GM18520 (cell line): ENCODE measurements around the gene XXYLT1.
"Not testable (repeated sequence)": the region's sequence is repeated elsewhere in the genome, so short reads cannot be mapped to it uniquely, and the experiment has no call there.

Experiments used
- ATAC-seq: cut with Tn5 transposase; IDR thresholded peaks from one replicate; pipeline ENCODE4 v1.9.1; 2021; ENCODE audit not compliant: unreplicated experiment

XXYLT1 gene

GRCh38 chr3:195187609-195188425, 83.1 kb downstream of the XXYLT1 start:
- no peak for ATAC-seq

DNA sequence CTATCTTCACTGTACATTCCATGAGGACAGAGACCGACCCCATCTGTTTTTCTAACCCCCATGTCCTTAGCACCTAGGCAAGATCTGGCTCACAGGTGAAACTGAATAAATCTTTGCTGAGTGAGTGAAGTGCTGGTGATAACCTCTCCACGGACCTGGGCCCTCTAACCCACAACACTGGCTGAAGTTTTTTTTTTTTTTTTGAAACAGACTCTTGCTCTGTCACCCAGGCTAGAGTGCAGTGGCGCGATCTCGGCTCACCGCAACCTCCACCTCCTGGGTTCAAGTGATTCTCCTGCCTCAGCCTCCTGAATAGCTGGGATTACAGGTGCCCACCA, 84.3 kb downstream of the XXYLT1 start:
- ATAC-seq: not testable (repeated sequence)

DNA sequence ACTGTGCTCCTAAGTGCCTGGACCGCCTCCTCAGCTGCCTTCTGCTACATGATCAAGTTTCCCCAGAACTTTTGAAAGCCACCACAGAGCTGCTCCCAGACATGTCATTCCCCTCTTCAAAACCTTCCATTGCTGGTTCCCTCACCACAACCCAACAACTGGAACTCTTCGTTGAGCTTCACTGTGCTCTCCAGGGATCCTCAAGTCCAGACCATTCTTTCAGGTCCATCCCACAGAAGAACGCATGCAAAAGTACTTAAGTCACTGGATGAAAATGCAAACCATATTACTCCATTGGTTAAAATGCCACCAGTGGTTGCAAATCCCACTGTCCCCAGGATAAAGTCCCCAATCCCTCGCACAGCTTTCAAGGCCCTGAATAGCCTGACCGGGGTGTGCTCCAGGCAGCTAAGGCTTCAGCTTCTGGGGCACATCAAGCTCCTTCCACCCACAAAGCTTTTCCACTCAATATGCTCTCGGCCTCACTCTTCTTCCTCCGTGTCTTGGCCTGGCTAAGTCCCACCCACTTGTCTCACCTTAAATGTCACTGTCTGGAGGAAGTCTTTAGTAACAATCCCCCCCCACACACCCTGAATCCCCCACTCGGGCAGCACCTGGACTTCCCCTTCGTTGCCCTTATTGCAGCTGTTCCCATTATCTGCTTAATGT, 84.8 kb downstream of the XXYLT1 start:
- no peak for ATAC-seq

- ATAC-seq: no peak
Observed at GRCh38 chr3:195185583-195185982, 85.4 kb downstream of the XXYLT1 start.

DNA sequence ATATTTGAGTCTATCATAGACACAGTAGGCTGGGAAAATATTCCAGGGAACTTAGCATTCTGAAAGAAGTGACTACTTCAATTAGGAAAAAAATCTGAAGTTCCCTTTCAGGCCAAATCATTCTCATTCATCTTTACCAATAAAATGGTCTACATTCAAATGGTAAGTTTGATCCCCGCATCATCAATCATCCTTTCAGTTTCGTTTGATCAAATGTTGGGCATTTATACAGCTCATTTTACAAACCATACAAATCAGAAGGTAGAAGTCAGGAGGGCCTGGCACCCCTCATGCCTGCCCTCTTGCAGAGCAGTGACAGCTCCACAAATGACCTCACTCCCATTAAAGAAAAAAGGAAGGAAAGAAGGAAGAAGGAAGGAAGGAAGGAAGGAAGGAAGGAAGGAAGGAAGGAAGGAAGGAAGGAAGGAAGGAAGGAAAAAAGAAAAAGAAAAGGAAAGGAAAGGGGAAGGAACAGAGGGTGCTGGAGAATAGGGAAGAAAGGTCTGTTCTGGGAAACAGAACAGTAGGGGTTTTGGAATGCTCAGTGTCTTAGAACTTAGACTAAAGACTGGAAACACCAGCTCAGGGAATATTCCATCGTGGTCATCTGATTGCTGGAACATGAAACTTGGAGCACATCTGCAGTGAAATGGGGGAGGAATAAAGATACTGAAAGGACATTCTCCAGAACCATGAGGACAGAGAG, 86.1 kb downstream of the XXYLT1 start:
- no peak for ATAC-seq

GRCh38 chr3:195183071-195183776, 87.7 kb downstream of the XXYLT1 start:
- no peak for ATAC-seq

GRCh38 chr3:195182470-195182795, 88.5 kb downstream of the XXYLT1 start:
- no peak for ATAC-seq

GRCh38 chr3:195181741-195182469, 89.1 kb downstream of the XXYLT1 start:
- no peak for ATAC-seq

GRCh38 chr3:195181113-195181498, 89.9 kb downstream of the XXYLT1 start:
- ATAC-seq: no peak

- ATAC-seq: no peak
Observed at GRCh38 chr3:195180490-195181112, 90.4 kb downstream of the XXYLT1 start.

- no peak for ATAC-seq
Observed at GRCh38 chr3:195179776-195180489, 91.0 kb downstream of the XXYLT1 start.

GRCh38 chr3:195178124-195178910, 92.6 kb downstream of the XXYLT1 start:
- ATAC-seq: no peak

DNA sequence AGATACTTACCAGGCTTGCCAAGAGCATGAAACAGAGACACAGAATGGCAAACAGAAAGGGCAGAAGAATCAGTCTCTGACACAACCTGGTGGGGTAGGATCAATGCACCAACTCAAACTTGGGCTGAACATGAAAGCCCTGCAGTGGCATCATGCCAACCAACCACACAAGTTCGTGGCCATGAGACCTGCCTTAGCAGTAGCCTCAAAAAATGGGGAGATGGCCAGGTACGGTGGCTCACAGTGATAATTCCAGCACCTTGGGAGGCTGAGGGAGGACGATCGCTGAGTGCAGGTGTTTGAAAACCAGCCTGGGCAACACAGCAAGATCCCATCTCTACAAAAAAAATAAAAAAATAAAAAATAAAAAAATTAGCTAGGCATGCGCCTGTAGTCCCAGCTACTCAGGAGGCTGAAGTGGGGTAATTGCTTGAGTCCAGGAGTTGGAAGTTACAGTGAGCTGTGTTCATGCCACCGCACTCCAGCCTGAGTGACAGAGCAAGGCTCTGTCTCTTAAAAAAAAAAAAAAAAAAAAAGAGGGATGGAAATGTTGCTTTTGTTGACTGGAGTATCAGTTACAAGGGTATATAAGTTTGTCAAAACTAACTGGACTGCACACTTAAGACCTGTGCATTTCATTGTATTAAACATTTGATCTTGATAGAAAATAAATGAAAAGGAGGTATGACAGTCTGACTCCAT, 93.4 kb downstream of the XXYLT1 start:
- no peak for ATAC-seq

DNA sequence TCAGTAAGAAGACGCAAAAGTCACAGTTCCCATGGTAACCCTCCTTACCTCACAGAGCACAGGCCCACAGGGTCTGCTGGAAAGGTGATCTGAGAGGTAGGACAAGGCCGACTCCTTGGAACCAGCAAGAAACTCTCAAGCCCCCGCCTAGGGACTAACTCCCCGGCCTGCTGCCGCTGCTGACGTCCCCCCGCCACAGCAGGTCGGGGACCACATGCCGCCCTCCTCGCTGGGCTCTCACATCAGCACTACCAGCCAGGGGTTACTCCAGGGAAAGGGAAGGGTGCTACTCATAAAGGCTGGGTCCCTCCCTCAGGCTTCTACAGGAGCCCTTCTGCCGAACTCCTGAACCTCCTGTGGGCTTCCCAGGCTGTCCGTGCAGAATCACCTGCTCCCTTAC, 94.2 kb downstream of the XXYLT1 start:
- ATAC-seq: no peak

- ATAC-seq: no peak
Observed at GRCh38 chr3:195175476-195176337, 95.3 kb downstream of the XXYLT1 start.

GRCh38 chr3:195175076-195175475, 95.9 kb downstream of the XXYLT1 start:
- ATAC-seq: no peak

- ATAC-seq: no peak
Observed at GRCh38 chr3:195173657-195174056, 97.3 kb downstream of the XXYLT1 start.
